CD4-positive, alpha-beta T cell treated with Interleukin-4 for 1 hour (primary cell): Measurements from ENCODE around the gene RABGAP1.

ENCODE experiments used
- DNase-seq, 2 donors: peaks; one replicate each; pipeline ENCODE4 v3.0.0-alpha.2; 2020 to 2022

RABGAP1 gene

DNA sequence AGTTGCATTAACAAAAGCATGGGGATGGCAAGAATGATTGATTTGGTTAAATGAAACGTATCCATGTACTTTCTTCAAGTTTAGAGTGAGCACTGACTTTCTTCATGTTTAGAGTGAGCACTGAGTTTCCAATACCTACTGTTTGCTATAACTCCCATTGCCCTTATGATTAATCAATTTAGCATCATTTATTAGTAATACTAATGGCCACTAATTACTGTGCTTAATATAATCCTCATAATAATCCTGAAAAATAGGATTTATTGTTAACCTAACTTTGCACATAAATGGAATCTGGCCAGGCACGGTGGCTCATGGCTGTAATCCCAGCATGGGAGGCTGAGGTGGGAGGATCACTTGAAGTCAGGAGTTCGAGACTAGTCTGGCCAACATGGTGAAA, 70.6 kb downstream of the RABGAP1 start:
- DNase-seq: no peak

DNA sequence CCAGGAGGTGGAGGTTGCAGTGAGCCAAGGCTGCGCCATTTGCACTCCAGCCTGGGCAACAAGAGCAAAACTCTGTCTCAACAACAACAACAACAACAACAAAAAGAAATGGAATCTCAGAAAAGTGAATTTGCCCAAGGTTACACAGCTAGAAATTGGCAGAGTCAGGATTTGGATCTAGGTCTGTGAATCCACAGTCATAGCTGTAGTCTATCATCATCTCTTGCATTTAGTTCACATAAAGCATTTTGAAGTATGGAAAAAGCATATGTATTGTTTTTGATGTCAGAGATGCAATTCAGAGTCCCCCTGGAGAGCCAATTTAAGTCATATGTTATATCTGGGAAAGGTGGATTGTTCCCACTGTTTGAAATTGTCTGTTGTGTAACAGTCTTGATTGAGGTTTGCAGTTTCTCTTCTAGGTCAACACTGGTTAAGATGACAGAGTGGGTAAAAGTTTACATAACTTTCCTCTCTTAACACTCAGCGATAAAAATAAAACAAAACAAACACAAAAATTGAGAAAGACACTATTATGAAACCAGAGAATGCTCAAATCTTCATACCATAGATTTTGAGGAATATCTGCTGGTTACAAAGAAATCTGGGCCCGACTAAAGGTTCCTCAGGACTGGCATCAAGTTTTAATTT, 71.2 kb downstream of the RABGAP1 start:
- no peak for DNase-seq

DNA sequence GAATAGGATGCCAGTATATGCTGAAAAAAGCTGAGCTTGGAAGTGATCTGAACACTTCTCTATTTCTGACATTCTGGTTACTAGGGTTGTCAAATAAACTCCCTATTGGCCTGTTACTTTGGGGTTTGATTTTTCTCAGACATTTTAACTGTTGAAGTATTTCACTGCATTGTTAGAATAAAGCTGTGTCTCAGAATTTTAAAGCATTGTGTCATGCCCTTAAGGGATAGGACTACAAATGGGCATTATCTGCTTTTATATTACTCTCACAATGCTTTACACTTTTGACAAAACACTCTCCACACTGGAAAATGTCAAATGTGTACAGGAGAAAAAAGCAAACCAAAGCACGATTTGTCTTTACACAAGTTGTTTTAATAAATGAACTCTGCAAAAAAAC, 75.8 kb downstream of the RABGAP1 start:
- DNase-seq: no peak

DNA sequence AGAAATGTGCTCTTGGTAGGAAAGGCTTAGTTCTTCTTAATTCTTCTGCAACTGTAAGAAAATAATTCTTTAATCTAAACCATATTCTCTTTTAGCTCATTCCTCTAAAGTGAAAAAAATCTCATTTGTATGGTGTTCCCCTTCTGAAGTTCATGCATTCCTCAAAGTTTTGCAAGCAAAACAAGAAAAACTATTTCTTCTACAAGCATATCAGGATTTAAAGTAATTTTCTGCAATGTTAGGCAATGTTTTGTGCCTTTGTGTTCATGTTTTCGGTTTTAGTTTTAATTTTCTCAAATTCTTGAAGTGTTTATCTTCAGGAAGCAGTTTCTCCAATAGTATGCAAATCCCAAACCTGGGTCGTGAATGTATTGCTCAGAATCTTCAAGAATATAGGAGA, 80.0 kb downstream of the RABGAP1 start:
- DNase-seq: no peak

DNA sequence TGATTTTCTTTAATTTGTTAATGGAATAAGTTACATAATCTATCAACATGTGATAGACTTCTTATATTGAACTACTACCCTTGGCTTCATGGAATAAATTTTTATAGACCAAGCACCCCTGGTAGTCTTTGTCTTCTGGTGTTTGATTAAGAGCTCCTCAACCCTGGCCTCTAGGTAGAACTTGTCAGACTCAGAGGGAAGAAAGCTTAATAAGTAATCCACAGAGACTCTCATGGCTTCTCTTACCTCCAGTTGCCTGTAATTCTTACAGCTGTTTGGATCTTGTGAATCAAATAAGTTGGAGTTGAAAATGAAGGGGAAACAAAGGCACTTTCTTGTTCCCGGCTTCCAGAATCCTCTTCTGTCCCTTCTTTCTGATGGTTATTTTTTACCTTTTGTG, 85.6 kb downstream of the RABGAP1 start:
- DNase-seq: no peak

DNA sequence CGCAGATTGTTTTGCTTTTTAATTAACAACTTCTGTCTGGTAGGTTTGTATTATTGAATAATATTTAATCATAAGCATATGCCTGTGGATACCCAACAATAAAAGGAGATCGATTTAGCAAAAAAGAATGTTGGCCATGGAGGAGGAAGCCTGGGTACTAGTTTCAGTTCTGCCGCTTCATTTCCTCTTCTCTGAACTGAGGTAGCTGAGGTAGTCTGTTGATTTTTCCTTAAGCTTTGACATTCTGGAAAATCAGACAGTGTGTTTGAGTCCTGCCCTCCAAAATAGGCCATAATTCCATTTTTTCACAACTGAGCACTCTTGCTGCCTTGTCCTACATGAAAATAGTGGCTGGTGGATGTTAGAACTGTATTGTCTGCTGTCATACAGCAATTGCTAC, 86.7 kb downstream of the RABGAP1 start:
- DNase-seq: no peak

DNA sequence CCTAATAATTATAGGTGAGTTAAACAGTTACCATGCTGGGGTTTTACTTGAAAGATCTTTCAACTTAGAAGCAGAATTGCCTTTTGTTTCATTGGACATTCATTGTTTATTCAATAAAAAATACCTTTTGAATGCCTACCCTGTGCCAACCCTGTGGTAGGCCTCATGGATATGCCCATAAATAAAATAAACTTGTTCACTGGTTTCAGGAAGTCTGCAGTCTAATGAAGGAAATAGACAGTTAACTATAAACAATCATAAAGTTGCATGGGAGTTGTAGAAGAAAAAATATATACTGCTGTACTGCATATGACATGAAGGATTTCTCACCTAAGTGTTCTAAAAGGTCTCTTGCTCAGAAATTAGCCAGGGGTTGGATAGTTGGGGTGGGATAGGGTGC, 87.3 kb downstream of the RABGAP1 start:
- DNase-seq: no peak

DNA sequence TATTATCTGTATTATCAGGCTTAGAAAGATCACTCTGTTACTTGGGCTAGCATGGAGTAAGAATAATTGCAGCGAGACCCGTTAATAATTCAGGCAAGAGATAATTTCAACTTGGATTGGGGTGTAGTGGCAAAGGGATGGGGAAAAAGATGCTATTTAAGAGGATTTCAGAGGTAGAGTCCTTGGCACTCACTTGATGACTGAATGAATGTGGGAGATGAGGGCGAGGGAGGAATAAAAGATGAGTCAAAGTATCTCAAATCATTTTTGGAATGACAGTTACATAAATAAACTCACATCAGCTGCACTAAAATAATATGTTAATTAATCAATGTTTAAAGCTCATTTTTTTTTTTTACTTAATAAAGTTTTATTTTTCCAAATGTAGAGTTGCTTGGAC, 88.2 kb downstream of the RABGAP1 start:
- DNase-seq: no peak

DNA sequence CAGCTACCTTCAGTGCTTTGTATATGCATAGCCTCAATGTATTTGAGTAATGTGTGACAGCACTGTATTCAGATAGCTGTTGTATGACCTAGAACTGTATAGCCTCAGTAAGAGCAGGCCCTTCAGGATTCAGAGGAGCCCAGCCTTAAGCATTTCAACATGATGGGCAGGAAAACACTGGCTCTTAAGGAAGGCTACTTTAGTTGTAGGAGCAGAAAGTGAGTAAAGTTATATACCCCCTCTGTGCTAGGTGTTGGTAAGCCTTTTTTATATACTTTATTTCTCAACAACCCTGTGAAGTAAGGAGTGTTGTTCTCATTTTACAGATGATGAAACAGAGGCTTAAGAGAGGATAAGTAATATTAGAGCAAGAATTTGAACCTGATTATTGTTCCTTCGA, 91.1 kb downstream of the RABGAP1 start:
- no peak for DNase-seq

DNA sequence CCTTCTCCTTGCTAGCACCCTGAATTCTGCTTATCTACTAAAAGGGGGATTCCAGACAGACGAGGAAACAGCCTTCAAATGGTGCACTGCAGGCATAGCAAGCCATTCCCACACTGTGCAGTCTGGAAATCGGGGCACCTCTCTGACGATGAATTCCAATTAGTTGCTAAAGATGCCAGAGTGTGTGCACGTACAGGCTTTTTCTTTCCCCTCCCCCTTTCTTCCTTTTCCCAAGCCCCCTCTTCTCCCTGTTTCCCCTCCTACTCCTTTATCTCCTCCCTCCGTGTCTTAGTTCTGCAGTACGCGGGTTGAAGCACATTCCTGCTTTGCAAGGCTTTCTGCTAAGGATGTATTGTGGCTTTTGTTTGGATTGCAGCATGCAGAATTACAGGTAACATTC, 92.5 kb downstream of the RABGAP1 start, which contains the start of gene GPR21:
TSS of gene GPR21 (plus strand) at position 316 of the 400 bp plus-strand sequence. CDS start 900 bp downstream, outside the sequence.
- DNase-seq: no peak

DNA sequence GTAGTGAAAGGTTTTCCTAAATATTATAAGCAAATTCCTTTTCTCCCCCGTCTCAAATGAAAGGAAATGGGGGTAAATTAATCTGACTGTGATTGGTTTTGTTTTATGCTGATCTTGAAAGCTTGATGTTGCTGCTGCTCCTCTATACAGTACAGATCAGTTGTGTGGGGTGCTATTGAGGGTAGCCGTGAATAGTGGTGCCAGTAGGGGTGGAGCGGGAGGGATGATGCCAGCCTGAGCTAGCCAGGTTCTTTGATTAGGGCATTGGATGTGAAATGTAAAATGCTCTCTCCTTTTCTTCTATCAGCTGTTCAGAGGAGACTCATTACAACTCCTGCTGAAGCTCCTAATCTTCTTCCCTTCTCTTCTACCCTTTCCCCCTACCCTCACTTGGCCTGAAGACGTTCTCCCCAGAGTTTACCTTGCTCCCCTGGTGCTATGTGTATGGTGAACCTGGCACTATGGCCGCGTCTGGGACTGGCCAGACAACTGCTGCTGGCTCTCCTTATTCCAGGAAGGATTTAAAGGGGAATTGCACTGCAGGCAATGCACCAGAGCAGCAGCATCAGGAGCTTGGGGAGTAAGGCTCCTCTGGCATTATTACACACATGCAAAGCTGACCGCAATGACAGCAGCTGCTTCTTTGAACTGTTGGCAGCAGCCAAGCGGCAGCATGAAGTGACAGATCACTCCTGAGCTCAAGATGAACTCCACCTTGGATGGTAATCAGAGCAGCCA, 93.2 kb downstream of the RABGAP1 start:
- no peak for DNase-seq

DNA sequence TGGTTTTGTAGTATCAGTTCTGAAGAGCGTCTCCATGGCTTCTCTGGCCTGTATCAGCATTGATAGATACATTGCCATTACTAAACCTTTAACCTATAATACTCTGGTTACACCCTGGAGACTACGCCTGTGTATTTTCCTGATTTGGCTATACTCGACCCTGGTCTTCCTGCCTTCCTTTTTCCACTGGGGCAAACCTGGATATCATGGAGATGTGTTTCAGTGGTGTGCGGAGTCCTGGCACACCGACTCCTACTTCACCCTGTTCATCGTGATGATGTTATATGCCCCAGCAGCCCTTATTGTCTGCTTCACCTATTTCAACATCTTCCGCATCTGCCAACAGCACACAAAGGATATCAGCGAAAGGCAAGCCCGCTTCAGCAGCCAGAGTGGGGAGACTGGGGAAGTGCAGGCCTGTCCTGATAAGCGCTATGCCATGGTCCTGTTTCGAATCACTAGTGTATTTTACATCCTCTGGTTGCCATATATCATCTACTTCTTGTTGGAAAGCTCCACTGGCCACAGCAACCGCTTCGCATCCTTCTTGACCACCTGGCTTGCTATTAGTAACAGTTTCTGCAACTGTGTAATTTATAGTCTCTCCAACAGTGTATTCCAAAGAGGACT, 94.2 kb downstream of the RABGAP1 start:
- no peak for DNase-seq

DNA sequence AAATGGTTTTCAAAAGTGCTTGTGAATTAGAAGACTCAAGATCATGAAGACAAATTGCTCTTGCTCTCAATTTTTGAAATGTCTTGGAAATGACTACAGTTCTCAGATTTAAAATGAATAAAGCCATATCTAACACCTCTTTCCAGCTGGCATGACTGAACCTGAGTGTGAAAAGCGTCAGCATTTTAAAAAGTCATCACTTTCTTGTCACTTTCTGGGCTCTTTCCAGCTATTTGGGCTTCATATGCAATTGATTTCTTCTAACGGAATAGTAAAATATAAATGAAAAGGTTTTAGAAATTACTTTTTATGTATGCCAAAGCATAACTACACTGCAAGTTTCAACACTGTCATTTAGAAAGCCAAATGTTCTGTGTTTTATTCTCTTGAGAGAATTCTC, 95.0 kb downstream of the RABGAP1 start:
- DNase-seq: no peak

DNA sequence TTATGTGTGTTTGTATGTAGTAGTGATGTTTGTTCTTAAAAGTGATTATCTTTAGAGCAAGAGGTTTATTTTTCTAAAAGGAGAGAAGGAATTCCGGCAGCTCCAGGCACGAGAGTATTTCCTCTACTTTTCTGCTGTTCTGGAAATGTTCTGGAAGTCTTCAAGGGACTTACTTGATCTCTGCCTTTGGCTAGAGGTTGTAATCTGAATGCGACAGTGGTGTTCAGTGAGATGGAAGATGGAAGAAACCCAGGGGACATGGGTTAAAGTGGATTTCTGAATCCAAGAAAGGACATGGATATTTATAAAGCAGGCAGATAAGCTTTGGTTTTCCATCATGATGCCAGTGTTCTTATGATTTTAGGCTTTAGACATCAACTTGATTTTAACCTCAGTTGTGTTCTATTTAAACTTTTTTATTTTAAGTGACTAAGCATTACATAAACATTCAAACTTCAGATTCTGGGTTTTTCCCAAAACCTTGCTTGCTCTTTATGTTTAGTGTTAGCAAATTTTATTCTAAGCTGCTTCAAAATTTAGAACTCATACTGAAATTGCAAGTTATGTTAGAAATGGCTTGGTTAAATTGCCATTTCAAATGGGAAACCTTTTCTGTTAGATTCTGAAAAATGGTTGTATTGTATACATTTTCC, 96.2 kb downstream of the RABGAP1 start:
- no peak for DNase-seq

DNA sequence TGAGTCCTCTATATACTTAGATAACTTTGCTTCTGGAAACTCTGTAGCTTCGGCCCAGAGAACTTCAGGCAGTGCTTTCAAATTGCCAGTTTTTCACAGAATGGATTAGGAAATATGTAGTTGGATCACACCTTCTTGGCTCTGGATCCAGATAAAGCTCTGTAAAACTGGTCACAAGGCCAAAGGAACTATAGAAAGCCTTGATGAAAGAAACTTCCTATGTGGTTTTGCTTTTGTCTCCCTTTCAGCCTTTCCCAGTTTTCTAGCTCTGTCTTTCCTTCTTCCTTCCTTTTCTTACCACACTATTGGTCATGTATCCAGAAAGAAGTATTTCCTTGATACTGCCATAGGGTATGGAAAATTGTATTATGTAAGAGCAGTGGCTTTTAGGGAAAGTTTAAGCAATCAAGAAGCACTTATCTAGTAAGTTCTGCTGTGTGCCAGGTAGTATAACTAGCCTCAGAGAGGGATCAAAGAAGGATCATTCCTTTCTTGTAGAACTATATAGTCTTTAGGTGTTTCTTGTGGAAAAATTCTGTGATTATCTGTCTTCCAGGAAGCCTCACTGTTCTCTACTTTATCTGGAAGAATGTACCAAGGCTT, 98.9 kb downstream of the RABGAP1 start:
- no peak for DNase-seq

DNA sequence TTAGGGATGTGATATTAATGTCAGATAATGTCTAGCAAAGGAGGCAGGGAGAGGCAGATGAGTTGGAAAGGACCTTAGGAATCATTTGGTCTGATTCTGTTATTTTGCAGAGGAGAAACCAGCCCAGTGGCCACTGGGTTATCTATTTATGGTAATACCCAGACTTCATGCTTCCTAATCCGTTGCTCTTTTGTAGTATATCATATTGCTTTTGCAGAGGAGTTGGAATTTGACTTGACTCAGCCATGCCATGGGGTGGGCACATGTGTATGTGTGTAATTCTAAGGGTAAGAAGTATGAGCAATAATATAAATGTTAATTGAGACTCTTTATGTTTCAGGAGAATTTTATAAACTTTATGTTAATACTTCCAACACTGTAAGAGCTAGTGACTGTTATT, 100.0 kb downstream of the RABGAP1 start:
- no peak for DNase-seq

DNA sequence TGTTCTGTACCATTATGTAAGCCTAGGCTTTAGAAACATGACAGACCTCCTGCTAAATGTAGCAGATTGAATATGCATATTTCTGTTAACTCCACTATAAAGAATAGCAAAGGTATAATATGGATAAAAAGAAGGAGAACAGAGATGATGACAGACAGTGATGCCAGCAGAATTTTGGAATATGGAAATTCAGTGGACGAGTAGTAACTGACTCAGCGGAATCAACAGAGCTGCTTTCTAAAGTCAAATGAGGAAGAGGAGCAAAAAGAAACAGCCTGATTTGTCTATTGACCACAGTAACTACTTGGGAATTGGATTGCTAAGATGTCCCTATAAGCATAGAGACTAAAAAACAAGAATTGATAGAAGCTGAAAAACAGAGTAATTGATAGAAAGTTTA, 100.7 kb downstream of the RABGAP1 start:
- no peak for DNase-seq

DNA sequence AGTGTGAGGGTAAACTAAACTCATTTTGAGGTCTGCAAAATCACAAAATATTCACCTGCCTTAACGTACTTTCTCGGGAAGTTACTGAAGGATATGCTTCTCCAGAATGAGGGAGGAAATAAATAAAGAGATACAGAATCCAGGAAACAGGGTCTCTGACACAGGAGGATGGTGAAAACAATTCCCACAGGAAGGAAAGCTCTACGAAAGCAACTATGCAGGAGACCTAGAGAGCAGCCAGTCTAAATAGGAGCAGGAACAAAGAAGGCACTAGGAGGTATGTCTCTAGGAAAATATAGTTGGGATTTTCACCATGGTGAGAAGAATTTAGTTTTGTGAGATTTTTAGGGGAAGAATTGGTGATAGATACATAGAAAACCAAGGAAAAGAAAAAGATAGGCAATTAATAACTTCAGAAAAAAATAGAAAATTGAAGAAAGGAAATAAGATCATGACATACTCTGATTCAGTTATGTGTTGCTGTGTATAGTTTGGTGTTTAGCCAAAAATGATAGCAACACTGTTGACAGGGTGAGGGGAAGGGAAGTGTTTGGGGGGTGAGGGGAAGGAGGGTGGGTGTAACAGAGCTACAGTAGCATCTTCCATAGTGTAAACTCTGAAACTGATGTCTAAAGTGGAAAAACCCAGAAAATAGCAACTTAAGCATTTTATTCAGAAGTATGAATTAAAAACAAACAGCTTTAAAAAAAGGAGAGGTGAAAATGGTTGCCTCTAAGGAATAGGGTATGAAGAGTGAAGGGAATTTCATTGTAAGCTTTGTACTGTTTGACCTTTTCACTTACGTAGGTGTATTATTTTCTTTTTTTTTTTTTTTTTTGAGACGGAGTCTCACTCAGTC, 102.5 kb downstream of the RABGAP1 start:
- DNase-seq: no peak

DNA sequence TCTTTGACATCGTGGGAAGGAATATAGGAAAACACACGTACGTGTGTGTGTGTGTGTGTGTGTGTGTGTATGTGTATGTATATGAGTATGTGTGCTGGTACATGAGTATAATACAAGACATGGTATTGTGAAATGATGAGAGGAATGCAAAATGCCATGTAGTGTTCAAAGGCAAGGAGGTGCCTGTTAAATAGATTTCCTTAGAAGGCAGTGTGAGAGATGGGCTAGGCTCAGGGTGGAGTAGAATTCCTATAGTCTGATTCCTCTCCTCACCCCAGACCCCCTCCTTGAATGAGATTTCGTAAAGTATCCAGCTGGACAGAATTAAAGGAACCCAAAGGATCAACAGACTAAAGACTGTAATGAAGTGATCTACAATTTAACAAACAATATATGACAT, 103.8 kb downstream of the RABGAP1 start:
- no peak for DNase-seq

DNA sequence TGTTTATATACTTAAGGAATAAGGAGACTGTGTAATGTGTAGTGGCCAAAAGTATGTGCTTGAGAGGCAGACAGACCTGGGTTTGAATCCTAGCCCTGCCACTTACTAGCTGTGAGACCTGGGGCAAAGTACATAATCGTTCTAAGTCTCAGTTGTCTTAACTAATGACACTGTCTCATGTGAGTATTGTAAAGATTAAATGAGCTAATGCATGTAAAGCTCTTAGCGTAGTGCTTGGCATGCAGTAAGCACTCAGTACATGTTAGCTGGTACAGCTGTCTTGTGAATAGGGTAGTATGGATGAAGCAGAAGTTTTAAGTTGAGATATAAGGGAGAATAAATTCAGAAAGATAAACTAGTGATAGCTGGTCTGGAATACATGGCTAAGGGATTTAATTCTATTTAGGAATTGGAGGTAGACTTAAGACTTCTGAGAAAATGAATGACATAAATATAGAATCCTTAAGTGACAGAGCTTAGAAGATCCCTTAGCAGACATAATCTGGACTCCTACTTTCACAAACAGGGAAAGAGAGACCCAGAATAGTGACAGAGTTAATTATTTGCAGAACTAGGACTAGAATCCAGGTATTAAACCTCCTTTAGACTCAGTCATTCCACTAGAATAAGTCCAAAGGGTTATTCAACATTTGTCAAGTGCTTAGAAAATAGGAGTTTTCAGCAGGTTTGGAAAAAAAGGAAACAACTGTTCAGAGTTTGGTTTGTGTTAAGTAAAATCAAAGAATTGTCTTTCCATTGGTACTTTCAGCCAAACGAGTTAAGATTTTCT, 105.8 kb downstream of the RABGAP1 start:
- no peak for DNase-seq

DNA sequence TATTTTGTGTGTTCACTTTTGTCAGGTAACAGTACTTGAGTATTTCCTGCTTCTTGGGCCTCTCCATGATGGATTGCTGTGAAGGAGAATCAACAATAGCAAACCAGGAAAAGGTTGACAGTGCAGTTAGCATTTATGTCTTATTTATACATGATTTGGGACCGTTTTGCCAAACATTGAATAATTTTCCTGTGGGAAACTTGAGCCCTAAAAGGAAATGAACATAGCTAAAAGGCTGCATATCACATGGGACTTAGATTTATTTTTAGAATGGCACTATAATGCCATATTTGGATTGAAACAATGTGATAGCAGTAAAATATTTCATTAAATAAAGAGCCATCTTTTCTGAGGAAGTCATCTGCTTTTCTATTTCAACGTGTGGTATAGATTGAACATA, 107.9 kb downstream of the RABGAP1 start:
- DNase-seq: no peak
